Nephron progenitor cell (in vitro differentiated cells): ENCODE measurements around the gene NR5A1.
A peak's percentile ranks its signal among the peaks of the same experiment; 100 is the strongest.

Source experiments
- DNase-seq: peaks from one replicate; pipeline ENCODE4 v3.0.0; 2021
- H3K27ac Mint-ChIP-seq: 2 replicates; pipeline ENCODE4 v1.8.0; 2021; ENCODE audit warnings: mild to moderate bottlenecking, moderate library complexity, mixed read lengths
- H3K27me3 Mint-ChIP-seq: 2 replicates; pipeline ENCODE4 v1.8.0; 2021; ENCODE audit warnings: mild to moderate bottlenecking, low read depth, mixed read lengths; ENCODE audit not compliant: poor library complexity
- H3K36me3 Mint-ChIP-seq: 2 replicates; pipeline ENCODE4 v1.8.0; 2021; ENCODE audit warnings: low read depth, mixed read lengths
- H3K4me1 Mint-ChIP-seq: 2 replicates; pipeline ENCODE4 v1.8.0; 2021; ENCODE audit warnings: mixed read lengths
- H3K4me3 Mint-ChIP-seq: 2 replicates; pipeline ENCODE4 v1.8.0; 2021; ENCODE audit warnings: mild to moderate bottlenecking, moderate library complexity, mixed read lengths
- H3K9me3 Mint-ChIP-seq: 2 replicates; pipeline ENCODE4 v1.8.0; 2021; ENCODE audit warnings: mild to moderate bottlenecking, moderate library complexity, mixed read lengths
- TF ChIP-seq, protein P1 (sequence below): fragments of 200-600 bp; sonication (generic); IDR thresholded peaks from 2 replicates; pipeline ENCODE4 v1.5.0; 2021; ENCODE audit warnings: antibody characterized with exemption

Gene NR5A1

DNA sequence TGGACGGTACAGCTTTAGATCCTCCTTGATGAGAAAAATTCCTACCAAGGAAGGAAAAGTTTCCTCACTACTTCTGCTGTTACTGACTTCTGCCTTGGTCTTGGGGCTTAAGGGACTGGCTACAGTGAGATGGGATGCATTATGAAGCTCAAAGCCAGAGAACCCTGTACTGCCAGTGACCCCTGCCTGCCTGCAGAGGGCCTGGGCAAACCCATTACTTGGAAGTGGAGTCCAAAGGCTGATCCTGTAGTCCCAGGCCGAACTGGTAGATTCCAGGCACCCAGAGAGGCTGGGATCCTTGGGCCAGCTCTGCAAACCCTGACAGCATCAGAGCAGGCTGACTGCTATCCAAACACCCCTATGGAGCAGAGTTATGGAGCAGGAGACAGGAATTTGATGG is 25.7 kb upstream of the NR5A1 start:
- TF ChIP-seq, protein P1, sequence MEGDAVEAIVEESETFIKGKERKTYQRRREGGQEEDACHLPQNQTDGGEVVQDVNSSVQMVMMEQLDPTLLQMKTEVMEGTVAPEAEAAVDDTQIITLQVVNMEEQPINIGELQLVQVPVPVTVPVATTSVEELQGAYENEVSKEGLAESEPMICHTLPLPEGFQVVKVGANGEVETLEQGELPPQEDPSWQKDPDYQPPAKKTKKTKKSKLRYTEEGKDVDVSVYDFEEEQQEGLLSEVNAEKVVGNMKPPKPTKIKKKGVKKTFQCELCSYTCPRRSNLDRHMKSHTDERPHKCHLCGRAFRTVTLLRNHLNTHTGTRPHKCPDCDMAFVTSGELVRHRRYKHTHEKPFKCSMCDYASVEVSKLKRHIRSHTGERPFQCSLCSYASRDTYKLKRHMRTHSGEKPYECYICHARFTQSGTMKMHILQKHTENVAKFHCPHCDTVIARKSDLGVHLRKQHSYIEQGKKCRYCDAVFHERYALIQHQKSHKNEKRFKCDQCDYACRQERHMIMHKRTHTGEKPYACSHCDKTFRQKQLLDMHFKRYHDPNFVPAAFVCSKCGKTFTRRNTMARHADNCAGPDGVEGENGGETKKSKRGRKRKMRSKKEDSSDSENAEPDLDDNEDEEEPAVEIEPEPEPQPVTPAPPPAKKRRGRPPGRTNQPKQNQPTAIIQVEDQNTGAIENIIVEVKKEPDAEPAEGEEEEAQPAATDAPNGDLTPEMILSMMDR = no peak
- H3K36me3 Mint-ChIP-seq = peaks cover 46% of the 10 kb centered on the region
- DNase-seq = no peak
- H3K27me3 Mint-ChIP-seq = peaks cover 2% of the 10 kb centered on the region
- H3K27ac Mint-ChIP-seq = no peak overlapping the region
- H3K9me3 Mint-ChIP-seq = no peaks in the 10 kb centered on the region
- no peak overlapping the region for H3K4me3 Mint-ChIP-seq
- peaks cover 23% of the 10 kb centered on the region for H3K4me1 Mint-ChIP-seq

DNA sequence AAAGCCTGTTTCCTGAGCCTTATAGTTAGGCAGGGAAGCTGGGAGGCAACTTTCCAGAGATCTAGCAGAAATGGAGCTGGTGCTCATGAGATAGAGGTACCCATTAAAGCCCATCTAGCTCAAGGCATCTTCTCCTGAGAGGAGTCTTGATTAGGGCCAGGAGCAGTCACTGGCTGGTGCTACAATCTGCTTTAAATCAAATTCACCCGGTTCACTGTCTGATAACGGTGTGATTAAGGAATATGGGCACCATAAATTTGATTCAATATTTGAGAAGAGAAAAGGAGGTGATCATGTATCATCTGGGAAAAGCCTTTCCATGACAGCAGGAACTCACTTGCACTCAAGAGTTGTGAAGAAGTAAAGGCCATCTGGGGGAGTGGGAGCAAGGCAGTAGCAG is 23.9 kb upstream of the NR5A1 start:
- Mint-ChIP-seq H3K36me3 (peaks cover 51% of the 10 kb centered on the region), H3K4me3 (no peak overlapping the region), H3K4me1 (peaks cover 23% of the 10 kb centered on the region), H3K27ac (peak overlapping the region; percentile 28), H3K9me3 (no peaks in the 10 kb centered on the region), H3K27me3 (peaks cover 2% of the 10 kb centered on the region)
- TF ChIP-seq, protein P1 = no peak
- no peak for DNase-seq

GRCh38 chr9:124530246-124530645 is 23.0 kb upstream of the NR5A1 start:
- Mint-ChIP-seq H3K27ac (peak overlapping the region; percentile 77), H3K4me1 (peaks cover 23% of the 10 kb centered on the region)

DNA sequence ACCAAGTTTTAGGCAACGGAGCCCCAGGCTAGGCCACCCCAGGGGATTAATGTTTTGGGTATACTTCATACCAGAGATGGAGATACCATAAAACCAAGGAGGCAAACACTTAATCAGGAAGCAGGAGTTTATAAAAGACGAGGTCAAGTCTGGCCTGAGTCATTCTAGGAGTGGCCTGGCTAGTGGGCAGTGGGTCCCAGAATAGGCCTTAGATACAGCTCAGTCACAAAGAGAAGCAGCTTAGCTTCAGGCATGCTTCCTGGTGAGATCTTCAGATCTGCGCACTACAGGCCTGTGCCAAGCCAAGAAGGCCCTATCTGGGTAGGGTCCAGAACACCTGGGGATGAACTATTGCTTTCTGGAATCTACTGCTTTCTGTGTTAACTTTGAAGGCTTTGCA is 20.6 kb upstream of the NR5A1 start:
- no peaks in the 10 kb centered on the region for H3K9me3 Mint-ChIP-seq
- no peak overlapping the region for H3K4me3 Mint-ChIP-seq
- peaks cover 51% of the 10 kb centered on the region for H3K36me3 Mint-ChIP-seq
- H3K27ac Mint-ChIP-seq = no peak overlapping the region
- no peaks in the 10 kb centered on the region for H3K27me3 Mint-ChIP-seq
- H3K4me1 Mint-ChIP-seq = peaks cover 23% of the 10 kb centered on the region
- TF ChIP-seq, protein P1 = no peak
- no peak for DNase-seq

More at GRCh38 chr9:124530246-124530645, 23.0 kb upstream of the NR5A1 start:
- DNase-seq = no peak
- Mint-ChIP-seq H3K36me3 (peaks cover 51% of the 10 kb centered on the region), H3K27me3 (peaks cover 2% of the 10 kb centered on the region), H3K4me3 (no peak overlapping the region), H3K9me3 (no peaks in the 10 kb centered on the region)
- TF ChIP-seq, protein P1 = no peak

DNA sequence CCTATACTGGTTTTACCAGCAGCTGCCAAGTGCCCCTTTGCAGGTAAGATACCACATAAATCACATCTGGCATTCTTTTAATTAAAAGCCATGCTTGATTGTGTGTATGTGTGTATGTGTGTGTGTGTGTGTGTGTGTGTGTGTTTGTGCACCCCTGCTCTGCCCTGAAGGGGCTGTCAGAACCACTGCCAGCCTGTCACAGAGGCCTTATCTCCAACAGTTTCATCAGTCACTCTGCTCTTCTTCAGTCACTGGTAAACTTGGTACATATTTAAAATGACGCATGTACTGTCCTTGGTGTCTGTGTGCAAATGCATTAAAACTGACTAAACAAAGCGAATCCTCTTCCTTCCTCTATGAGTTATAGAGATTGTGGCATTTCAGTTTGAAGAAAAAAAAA is 19.0 kb upstream of the NR5A1 start:
- Mint-ChIP-seq H3K27me3 (no peaks in the 10 kb centered on the region), H3K9me3 (no peaks in the 10 kb centered on the region), H3K27ac (no peak overlapping the region), H3K36me3 (peaks cover 57% of the 10 kb centered on the region), H3K4me1 (peaks cover 15% of the 10 kb centered on the region), H3K4me3 (no peak overlapping the region)
- DNase-seq = no peak
- TF ChIP-seq, protein P1 = no peak
